ENCODE data around the gene COL9A3. TPM values are rescaled to one million over a fixed set of nuclear protein-coding genes. Genes with fewer than 3 reads are reported as not detected.

Gene COL9A3
- polyA plus RNA-seq, 3 donors, result 2.9 to 8.1 (median 5.1) TPM

DNA sequence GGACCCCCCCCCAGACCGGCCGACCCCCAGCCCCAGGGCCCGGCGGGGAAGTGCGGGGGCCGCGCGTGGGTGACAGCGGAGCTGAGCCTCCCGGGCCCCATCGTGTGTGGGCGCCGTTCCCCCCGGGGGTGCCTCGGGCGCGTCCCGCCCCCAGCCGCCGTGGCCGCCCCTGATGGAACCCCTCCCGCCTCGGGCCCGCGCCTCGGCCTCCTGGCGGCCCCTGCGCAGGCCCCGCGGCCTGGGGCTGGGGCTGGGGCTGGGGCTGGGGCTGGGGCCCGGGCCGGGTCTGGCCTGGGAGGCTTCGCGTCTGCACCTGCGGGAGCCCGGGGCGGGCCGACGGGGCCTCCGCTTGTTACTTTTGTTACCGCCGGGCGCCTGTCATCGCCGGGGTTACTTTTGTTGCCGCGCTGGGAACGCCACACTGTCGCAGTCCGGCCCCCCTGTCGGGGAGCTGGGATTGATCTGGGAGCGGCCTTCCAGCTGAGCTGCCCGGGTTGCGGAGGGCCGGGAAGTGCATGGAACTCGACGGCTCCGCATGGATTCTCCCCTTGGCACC, 11.6 kb upstream of the COL9A3 start:
- H3K27ac ChIP-seq (ENCODE audit: low read depth, low read length), result no peak overlapping the region
- WGBS, 3 donors, result 0% methylated on average over 28 to 58 of the region's 58 CpGs

DNA sequence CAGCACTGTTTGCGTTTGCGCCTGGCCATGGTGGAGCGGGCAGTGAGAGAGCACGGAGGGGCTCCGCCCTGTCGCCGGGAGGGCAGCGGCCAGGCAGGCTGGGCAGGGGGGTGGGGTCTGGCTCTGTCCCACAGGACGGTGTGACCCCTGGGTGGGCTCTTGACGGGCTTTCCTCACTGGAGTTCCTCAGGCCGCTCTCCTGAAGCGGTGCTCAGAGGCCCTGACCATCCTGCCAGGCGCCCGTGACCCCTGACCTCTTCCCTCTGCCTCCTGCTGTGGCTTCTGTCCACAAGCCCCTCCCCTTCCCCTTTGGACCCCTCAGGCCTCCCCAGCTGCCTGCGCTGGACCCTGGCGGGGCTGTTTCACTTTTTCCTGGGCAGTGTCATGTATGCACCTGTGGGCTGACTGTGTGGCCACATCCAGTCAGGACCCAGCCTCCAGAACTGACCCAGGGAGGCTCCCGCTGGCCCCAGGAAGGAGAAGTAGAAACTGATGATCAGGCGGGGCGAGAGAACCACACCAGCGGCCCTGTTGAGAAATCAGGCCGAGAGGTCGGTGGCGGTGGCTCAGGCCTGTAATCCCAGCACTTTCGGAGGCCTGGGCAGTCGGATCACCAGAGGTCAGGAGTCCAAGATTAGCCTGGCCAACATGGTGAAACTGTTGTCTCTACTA, 11.0 kb upstream of the COL9A3 start:
- WGBS, 3 donors, result 13 to 40% (median 14%) methylated on average over 25 of the region's 25 CpGs
- no peak overlapping the region for H3K27ac ChIP-seq (ENCODE audit: low read depth, low read length)

GRCh38 chr20:62806383-62807050, 10.3 kb upstream of the COL9A3 start:
- no peak overlapping the region for H3K27ac ChIP-seq (ENCODE audit: low read depth, low read length)
- WGBS, 3 donors, result 61 to 82% (median 78%) methylated on average over 11 of the region's 11 CpGs

- 88 to 89% (median 88%) methylated on average over 23 of the region's 23 CpGs for WGBS, 3 donors
- no peak overlapping the region for H3K27ac ChIP-seq (ENCODE audit: low read depth, low read length)
Observed at GRCh38 chr20:62807444-62808210, 9.2 kb upstream of the COL9A3 start.

DNA sequence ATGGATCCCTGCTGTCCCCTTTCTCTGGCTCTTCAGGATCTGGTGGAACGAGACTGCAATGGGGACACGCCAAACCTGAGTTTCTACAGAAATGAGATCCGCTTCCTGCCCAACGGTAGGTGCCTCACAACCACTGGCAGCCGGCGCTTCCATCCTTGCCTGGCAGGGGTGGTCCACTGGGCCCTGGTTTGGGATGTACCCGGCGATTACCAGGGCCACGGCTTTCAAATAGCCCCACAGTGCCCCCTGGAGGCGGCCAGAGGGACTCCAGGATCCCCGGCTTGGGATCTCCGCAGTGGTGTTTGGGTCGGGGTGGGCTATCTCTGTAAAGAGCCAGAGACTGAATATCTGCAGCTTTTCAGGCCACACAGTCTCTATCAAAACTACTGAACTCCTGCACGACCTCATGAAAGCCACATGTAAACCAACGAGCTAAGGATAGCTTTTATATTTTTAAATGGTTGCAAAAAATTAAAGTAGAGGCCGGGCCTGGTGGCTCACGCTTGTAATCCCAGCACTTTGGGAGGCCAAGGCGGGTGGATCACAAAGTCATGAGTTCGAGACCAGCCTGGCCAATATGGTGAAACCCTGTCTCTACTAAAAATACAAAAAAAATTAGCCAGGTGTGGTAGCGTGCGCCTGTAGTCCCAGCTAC, 8.5 kb upstream of the COL9A3 start:
- H3K27ac ChIP-seq (ENCODE audit: low read depth, low read length), result no peak overlapping the region
- 42 to 44% (median 43%) methylated on average over 21 of the region's 21 CpGs for WGBS, 3 donors

DNA sequence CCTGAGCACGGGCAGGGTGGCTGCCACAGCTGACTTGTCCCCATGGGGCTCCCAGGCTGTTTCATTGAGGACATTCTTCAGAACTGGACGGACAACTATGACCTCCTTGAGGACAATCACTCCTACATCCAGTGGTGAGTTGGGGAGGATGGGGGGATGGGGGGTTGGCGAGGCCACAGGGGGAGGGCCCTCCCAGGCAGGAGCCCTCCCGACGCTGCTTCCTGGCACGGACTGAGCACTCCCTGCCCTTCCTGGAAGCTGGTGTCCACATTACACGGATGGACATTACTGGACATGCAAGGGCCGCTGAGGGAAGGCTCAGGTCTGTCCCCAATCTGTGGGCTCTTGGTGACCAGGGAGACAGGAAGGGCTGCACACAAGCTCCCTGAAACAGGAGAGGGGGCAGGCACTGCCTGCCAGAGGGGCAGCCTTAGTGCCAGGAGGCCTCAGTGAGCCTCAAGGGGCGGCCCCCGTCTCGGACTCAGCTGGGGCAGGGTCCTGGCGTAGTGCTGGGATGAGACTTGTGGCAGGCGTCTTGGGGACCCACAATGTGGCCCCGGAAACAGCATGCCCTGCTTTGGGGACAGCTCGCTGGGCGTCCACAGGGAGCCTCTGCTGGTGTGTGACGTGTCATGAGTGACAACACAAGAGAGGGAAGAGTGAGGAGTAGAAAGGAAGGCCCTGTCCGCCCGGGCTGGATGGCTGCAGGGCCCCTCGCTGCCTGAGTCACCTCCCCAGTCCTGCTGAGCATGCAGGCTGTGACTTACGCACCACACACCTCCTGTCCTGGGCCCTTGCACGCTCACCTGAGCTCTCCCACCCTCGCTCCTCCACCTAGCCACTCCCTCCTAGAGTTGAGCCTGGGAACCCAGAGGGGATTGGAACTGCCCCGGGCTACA, 7.1 kb upstream of the COL9A3 start:
- WGBS, 3 donors, result 89 to 93% (median 92%) methylated on average over 22 to 24 of the region's 24 CpGs
- no peak overlapping the region for H3K27ac ChIP-seq (ENCODE audit: low read depth, low read length)

GRCh38 chr20:62811320-62811719, 5.5 kb upstream of the COL9A3 start:
- H3K27ac ChIP-seq (ENCODE audit: low read depth, low read length), result no peak overlapping the region
- WGBS, 3 donors, result 93 to 95% (median 94%) methylated on average over 21 of the region's 21 CpGs

DNA sequence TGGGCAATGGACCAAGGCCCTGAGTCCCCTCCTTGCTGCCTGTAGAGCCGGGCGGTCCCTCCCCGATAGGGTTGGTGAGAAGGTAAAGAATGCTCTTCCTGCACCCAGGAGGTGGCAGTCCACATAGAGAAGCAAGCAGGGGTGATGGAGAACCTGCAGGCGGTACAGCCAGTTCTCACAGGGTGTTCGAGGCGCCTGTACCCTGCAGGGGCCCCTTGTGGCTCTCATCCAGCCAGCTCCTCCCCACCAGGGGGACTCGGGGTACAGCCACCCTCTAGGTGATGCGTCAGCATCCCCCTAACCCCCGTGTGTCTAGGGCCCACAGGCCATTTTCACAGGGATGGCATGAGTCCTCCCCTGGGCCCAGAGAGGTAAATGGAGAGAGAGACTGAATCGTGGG, 5.1 kb upstream of the COL9A3 start:
- WGBS, 3 donors, result 85 to 87% (median 85%) methylated on average over 10 of the region's 10 CpGs
- H3K27ac ChIP-seq (ENCODE audit: low read depth, low read length), result no peak overlapping the region

DNA sequence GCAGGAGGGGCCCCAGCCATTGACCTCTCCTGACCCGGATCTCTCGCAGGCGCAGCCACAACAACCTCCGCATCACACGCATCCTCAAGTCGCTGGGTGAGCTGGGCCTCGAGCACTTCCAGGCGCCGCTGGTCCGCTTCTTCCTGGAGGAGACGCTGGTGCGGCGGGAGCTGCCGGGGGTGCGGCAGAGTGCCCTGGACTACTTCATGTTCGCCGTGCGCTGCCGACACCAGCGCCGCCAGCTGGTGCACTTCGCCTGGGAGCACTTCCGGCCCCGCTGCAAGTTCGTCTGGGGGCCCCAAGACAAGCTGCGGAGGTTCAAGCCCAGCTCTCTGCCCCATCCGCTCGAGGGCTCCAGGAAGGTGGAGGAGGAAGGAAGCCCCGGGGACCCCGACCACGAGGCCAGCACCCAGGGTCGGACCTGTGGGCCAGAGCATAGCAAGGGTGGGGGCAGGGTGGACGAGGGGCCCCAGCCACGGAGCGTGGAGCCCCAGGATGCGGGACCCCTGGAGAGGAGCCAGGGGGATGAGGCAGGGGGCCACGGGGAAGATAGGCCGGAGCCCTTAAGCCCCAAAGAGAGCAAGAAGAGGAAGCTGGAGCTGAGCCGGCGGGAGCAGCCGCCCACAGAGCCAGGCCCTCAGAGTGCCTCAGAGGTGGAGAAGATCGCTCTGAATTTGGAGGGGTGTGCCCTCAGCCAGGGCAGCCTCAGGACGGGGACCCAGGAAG, 4.5 kb upstream of the COL9A3 start:
- 76 to 93% (median 81%) methylated on average over 43 of the region's 43 CpGs for WGBS, 3 donors

DNA sequence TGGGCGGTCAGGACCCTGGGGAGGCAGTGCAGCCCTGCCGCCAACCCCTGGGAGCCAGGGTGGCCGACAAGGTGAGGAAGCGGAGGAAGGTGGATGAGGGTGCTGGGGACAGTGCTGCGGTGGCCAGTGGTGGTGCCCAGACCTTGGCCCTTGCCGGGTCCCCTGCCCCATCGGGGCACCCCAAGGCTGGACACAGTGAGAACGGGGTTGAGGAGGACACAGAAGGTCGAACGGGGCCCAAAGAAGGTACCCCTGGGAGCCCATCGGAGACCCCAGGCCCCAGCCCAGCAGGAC, 4.0 kb upstream of the COL9A3 start:
- WGBS, 3 donors, result 91 to 96% (median 93%) methylated on average over 10 to 11 of the region's 11 CpGs
- no peak overlapping the region for H3K27ac ChIP-seq (ENCODE audit: low read depth, low read length)

More for the DNA sequence above, 4.5 kb upstream of the COL9A3 start:
- no peak overlapping the region for H3K27ac ChIP-seq (ENCODE audit: low read depth, low read length)

GRCh38 chr20:62813588-62813987, 3.3 kb upstream of the COL9A3 start:
- no peak overlapping the region for H3K27ac ChIP-seq (ENCODE audit: low read depth, low read length)
- 69 to 89% (median 75%) methylated on average over 13 of the region's 13 CpGs for WGBS, 3 donors

- 76 to 83% (median 79%) methylated on average over 13 of the region's 13 CpGs for WGBS, 3 donors
- H3K27ac ChIP-seq (ENCODE audit: low read depth, low read length), result no peak overlapping the region
Observed at GRCh38 chr20:62814060-62814708, 2.7 kb upstream of the COL9A3 start.

DNA sequence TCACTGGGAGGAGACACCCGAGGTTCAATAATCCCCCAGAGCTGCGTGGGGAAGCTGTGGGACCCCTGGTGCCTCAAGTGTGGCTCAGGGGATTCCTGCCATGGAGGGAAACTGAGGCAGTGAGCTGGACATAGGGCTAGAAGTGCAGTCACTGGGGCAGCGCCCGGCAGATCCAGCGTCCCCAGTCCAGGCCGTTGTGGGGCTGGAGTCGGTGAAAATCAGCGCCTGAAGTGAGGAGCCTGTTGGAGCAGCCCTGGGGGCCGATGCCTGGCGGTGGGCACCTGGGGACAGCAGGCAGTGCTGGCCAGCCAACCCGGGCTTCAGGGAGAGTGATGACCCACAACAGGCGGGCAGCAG, 2.2 kb upstream of the COL9A3 start:
- WGBS, 3 donors, result 63 to 71% (median 71%) methylated on average over 12 of the region's 12 CpGs
- H3K27ac ChIP-seq (ENCODE audit: low read depth, low read length), result no peak overlapping the region

DNA sequence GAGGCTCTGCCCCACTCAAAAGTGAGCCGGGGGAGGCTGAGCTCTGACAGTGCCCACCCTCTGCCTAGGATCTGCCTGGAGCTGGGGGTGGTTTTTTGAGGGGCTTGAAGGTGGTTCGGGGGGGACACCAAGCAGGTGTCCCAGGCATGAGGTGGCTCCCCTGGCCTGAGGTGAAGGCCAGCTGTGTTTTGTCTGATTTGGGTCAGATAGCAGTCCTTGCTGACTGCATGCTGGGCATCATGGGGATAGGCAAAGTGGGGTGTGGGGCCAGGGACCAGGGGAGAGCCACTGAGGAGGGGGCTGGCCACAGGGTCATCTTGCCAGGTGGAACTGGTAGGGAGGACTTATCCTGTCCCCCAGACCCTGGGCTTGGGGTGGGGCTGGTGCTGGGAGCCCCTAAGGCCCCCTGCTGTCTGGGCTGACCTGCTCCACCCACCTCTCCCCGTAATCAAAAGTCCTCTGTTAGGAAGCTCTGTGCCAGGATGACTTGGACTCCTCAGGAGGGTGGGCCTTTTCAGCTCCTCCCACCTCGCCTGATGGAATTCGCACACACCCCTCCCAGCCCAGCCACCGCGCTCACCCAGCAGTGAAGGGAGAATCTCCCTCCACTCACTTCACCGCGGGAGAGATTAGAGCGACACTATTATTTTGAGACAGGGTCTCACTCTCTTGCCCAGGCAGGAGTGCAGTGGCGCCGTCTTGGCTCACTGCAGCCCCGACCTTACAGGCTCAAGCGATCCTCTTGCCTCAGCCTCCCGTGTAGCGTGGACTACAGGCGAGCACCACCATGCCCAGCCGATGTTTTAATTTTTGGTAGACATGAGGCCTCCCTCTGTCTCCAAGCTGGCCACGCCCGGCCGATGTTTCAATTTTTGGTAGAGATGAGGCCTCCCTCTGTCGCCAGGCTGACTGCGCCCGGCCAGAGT, 1.5 kb upstream of the COL9A3 start:
- WGBS, 3 donors, result 24 to 36% (median 33%) methylated on average over 24 of the region's 24 CpGs

GRCh38 chr20:62816031-62816883, 593 bp upstream of the COL9A3 start:
- WGBS, 3 donors, result 2 to 4% (median 3%) methylated on average over 50 to 57 of the region's 57 CpGs
- no peak overlapping the region for H3K27ac ChIP-seq (ENCODE audit: low read depth, low read length)

More for the DNA sequence above, 1.5 kb upstream of the COL9A3 start:
- no peak overlapping the region for H3K27ac ChIP-seq (ENCODE audit: low read depth, low read length)

Data from adipose tissue (tissue), 3 donors.